ENCODE data around the gene FRY. TPM values are rescaled to one million over a fixed set of nuclear protein-coding genes. Genes with fewer than 3 reads are reported as not detected.

Gene FRY
- total and polyA plus RNA-seq, 2 of the 13 experiments (the other 11 are each of a cell fraction or from before 2014, with no cell fraction given): 8.2 to 13.1 TPM

DNA sequence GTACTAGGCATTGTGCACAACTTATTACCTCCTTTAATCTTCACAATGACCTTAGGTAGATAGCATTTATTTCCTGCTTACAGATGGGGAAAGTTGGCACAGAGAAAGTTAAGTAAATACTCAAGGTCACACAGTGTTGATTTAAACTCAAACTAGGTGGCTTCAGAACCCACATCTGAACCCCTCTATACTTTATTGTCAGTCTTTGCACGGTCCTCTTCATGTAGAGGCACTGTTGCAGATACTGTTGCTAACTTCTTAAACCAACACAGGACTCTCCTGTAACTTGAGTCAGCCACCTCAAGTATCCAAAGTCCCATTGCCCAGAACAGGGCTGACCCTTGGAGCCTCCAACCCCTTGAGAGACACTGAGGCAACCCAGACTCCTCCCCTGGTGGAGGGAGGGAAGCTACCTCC is 48.8 kb downstream of the FRY start (continued):
- TF ChIP-seq FOSL1 (CRISPR knock-in tag; IDR thresholded peaks at IDR 0.05; ENCODE audit: borderline replicate concordance) (no peak; the same call in 1 of the 2 replicates), MYC (CRISPR knock-in tag; IDR thresholded peaks at IDR 0.05; ENCODE audit: borderline replicate concordance) (no peak), TFDP1 (CRISPR knock-in tag; IDR thresholded peaks at IDR 0.05; ENCODE audit: borderline replicate concordance) (no peak), ZNF639 (CRISPR knock-in tag; conservative IDR thresholded peaks at IDR 0.05) (no peak), MLLT10 (CRISPR knock-in tag; IDR thresholded peaks at IDR 0.05) (no peak), ZNF709 (CRISPR knock-in tag; IDR thresholded peaks at IDR 0.05) (no peak), CSRNP1 (CRISPR knock-in tag; IDR thresholded peaks at IDR 0.05) (no peak), THRA (CRISPR knock-in tag; IDR thresholded peaks at IDR 0.05; ENCODE audit: borderline replicate concordance) (peak; percentile 74; the same call in 1 of the 2 replicates)

Data from HepG2 (cell line).